Measurements from ENCODE around the gene TENM4.

DNA sequence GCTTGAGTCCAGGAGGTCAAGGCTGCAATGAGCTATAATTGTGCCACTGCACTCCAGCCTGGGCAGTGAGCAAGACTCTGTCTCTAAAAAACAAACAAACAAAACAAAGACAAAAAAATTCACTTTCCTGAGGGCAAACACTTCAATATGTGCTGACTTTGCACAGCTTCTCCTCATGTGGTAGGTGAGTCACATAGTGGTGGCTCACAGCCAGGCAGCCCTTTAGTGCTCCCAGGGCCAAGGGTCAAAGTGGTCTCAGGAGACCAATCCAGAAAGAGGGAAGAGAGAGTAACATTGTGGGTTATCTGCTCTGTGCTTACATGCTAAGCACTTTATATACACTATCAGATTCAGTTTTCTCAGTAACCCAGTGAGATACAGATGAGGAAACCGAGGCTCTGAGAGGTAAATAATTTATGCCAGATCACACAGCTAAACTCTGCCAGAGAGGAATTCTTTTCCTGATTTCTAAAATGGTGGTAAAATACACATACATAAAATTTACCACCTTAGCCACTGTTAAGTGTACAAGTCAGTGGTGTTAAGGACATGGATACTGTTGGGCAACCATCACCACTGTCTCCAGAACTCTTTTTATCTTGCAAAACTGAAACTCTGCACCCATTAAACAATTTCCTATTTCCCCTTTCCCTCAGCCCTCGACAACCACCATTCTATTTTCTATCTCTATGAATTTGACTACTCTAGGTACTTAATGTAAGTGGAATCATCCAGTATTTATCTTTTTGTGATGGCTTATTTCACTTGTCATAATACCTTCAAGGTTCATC lies 634.4 kb downstream of the TENM4 start:
- TF ChIP-seq, protein P1, sequence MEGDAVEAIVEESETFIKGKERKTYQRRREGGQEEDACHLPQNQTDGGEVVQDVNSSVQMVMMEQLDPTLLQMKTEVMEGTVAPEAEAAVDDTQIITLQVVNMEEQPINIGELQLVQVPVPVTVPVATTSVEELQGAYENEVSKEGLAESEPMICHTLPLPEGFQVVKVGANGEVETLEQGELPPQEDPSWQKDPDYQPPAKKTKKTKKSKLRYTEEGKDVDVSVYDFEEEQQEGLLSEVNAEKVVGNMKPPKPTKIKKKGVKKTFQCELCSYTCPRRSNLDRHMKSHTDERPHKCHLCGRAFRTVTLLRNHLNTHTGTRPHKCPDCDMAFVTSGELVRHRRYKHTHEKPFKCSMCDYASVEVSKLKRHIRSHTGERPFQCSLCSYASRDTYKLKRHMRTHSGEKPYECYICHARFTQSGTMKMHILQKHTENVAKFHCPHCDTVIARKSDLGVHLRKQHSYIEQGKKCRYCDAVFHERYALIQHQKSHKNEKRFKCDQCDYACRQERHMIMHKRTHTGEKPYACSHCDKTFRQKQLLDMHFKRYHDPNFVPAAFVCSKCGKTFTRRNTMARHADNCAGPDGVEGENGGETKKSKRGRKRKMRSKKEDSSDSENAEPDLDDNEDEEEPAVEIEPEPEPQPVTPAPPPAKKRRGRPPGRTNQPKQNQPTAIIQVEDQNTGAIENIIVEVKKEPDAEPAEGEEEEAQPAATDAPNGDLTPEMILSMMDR (IDR thresholded peaks at IDR 0.05) = no peak
- TF ChIP-seq POLR2A (IDR thresholded peaks at IDR 0.05) = no peak

All from heart left ventricle (tissue), 13 donors.